ENCODE data around the gene ATP8B1. TPM values are rescaled to one million over a fixed set of nuclear protein-coding genes. Genes with fewer than 3 reads are reported as not detected.

Gene ATP8B1
- total RNA-seq, 1 donor: 46.7 TPM

DNA sequence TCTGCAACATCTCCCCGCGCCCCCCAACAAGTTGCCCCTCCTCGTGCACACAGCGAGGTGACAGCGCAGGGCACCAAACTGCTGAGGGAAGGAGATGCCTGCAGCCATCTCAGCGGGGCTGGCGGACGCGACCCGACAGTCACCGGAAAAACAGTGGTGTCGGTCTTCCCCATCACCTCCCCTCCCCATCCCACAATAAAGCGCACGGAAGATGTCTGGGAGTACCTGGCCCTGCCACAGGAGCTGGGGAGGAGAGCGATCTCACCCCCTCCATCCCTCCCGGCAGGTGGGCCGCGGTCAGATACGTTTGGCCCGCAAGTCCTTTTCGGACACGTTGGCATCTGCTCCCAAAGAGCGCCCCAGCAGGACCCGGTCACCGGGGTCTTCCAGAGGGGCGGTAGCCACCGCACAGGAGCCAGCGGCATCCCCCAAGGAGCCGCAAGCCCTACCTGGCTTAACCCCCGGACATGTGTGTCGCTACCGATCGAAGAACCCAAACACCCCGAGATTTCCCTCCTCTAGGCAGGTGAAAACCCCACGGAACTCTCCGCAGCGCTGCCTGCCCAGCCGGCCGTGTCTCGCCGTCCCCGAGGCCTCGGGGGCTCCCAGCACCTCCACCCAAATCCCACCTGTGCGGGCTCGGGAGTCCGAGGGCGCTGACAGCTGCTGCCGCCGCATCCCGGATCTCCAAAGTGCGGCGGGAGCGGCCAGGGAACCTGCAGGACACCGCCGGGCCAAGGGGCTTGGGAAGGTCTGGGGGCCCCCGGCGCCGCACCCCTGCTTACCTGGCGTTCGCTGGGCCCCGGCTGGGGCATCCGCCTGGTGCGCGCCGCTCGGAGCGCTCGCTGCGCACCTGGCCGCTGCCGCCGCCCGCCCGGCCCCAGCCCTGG, 657 bp downstream of the ATP8B1 start:
- TF ChIP-seq, protein P1, sequence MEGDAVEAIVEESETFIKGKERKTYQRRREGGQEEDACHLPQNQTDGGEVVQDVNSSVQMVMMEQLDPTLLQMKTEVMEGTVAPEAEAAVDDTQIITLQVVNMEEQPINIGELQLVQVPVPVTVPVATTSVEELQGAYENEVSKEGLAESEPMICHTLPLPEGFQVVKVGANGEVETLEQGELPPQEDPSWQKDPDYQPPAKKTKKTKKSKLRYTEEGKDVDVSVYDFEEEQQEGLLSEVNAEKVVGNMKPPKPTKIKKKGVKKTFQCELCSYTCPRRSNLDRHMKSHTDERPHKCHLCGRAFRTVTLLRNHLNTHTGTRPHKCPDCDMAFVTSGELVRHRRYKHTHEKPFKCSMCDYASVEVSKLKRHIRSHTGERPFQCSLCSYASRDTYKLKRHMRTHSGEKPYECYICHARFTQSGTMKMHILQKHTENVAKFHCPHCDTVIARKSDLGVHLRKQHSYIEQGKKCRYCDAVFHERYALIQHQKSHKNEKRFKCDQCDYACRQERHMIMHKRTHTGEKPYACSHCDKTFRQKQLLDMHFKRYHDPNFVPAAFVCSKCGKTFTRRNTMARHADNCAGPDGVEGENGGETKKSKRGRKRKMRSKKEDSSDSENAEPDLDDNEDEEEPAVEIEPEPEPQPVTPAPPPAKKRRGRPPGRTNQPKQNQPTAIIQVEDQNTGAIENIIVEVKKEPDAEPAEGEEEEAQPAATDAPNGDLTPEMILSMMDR (IDR thresholded peaks at IDR 0.05; ENCODE audit: extremely low read depth, low read depth, low read length): no peak
- Histone ChIP-seq H3K4me1 (ENCODE audit: insufficient read depth, low read length) (peaks cover 38% of the 10 kb centered on the region), H4K20me1 (ENCODE audit: insufficient read depth, low read length) (peaks cover 35% of the 10 kb centered on the region), H2AFZ (ENCODE audit: low read length) (peak overlapping the region; percentile 61), H3K36me3 (ENCODE audit: insufficient read depth, low read length) (peaks cover 13% of the 10 kb centered on the region), H3K79me2 (ENCODE audit: insufficient read depth, low read length) (peaks cover 73% of the 10 kb centered on the region), H3K27me3 (ENCODE audit: insufficient read depth, low read length) (no peaks in the 10 kb centered on the region), H3K4me2 (ENCODE audit: insufficient read depth, low read length) (peak overlapping the region; percentile 70), H3K9me3 (ENCODE audit: low read depth, low read length) (no peaks in the 10 kb centered on the region), H3K27ac (ENCODE audit: low read depth, low read length) (peak overlapping the region; percentile 79), H3K4me3 (ENCODE audit: insufficient read depth, low read length) (peak overlapping the region; percentile 99)
- DNase-seq (ENCODE audit: insufficient read length, low spot score, missing footprints): peak; percentile 62

DNA sequence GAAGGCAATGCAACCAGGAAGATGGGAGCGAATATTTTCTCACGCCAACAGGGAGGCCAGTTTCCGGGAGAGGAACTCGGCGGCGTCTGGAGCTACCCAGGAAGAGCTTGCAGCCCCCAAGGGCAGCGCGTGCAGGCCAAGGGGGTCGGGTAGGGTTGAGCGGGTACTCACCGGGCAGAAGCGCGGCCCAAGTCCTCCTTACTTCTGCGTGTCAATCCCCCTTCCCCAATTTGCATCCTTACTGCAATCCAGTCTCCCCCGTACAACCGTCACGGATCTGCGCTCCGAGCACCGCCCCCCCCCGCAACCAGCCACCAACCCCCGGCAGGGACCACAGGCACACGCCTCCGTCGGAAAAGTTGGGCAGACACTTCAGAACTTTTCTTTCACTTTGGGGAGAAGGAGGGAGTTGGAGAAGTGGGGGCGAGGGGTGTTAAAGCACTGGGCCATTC, 1.3 kb downstream of the ATP8B1 start:
- Histone ChIP-seq H3K79me2 (ENCODE audit: insufficient read depth, low read length) (peaks cover 80% of the 10 kb centered on the region), H3K9me3 (ENCODE audit: low read depth, low read length) (no peaks in the 10 kb centered on the region), H3K4me1 (ENCODE audit: insufficient read depth, low read length) (peaks cover 38% of the 10 kb centered on the region), H2AFZ (ENCODE audit: low read length) (peak overlapping the region; percentile 61), H3K27me3 (ENCODE audit: insufficient read depth, low read length) (no peaks in the 10 kb centered on the region), H4K20me1 (ENCODE audit: insufficient read depth, low read length) (peaks cover 35% of the 10 kb centered on the region), H3K4me2 (ENCODE audit: insufficient read depth, low read length) (peak overlapping the region; percentile 70), H3K36me3 (ENCODE audit: insufficient read depth, low read length) (peaks cover 13% of the 10 kb centered on the region), H3K27ac (ENCODE audit: low read depth, low read length) (peak overlapping the region; percentile 79), H3K4me3 (ENCODE audit: insufficient read depth, low read length) (peak overlapping the region; percentile 99)
- TF ChIP-seq, protein P1 (IDR thresholded peaks at IDR 0.05; ENCODE audit: extremely low read depth, low read depth, low read length): no peak
- peak; percentile 87 for DNase-seq (ENCODE audit: insufficient read length, low spot score, missing footprints)

DNA sequence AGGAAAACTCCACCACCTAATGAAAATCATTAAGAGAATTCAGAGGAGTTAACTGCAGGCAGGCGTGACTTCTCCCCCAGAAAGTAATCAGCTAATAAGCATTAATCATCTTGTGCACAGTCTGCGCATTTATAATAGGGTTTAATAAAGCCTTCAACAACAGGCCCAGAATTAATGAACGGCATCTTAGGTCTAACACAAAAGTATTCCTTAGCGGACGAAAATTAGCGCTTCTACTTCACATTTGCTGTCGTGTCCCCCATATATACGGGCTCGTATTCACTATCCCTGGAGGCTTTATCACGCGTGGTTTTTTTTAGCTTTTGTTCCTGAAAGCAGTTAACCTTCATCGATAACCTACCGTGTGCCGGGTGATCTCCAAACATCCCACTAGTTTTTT, 1.8 kb downstream of the ATP8B1 start:
- DNase-seq (ENCODE audit: insufficient read length, low spot score, missing footprints): no peak
- H3K27me3 ChIP-seq (ENCODE audit: insufficient read depth, low read length): no peaks in the 10 kb centered on the region
- no peaks in the 10 kb centered on the region for H3K9me3 ChIP-seq (ENCODE audit: low read depth, low read length)
- no peak overlapping the region for H2AFZ ChIP-seq (ENCODE audit: low read length)
- H4K20me1 ChIP-seq (ENCODE audit: insufficient read depth, low read length): peaks cover 39% of the 10 kb centered on the region
- TF ChIP-seq, protein P1 (IDR thresholded peaks at IDR 0.05; ENCODE audit: extremely low read depth, low read depth, low read length): no peak
- H3K36me3 ChIP-seq (ENCODE audit: insufficient read depth, low read length): peaks cover 13% of the 10 kb centered on the region
- peaks cover 85% of the 10 kb centered on the region for H3K79me2 ChIP-seq (ENCODE audit: insufficient read depth, low read length)
- H3K4me1 ChIP-seq (ENCODE audit: insufficient read depth, low read length): peaks cover 33% of the 10 kb centered on the region
- H3K4me2 ChIP-seq (ENCODE audit: insufficient read depth, low read length): peak overlapping the region; percentile 70
- H3K27ac ChIP-seq (ENCODE audit: low read depth, low read length): peak overlapping the region; percentile 79
- H3K4me3 ChIP-seq (ENCODE audit: insufficient read depth, low read length): peak overlapping the region; percentile 99

DNA sequence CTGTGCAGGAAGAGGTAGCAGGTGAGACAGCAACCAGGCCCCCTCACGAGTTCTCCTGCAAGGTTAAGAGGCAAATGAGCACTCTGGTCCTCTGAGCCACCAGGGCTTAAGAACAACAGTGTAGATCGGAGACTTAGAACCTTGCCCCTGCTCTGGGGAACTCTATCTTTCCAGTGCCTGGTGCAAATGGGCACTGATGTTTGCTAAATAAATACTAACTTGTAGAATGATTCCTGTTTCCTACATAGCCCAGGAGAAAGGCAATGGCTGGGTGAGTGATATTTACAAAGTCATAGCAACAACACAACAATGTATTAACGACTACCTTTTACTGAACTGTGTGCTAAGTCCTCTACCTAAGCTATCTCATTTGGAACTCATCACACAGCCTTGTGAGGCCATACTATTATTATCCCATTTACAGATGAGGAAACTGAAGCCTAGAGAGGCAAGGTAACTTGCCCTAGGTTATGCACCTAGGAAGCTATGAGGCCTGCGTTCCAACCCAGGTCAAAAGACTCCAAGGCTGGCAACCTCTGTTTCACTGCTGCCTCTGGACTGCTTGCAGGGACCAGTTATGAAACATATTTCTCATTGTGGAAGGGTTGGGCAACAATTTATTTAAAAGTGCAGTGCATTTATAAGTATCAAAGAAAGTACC, 4.3 kb downstream of the ATP8B1 start:
- peaks cover 39% of the 10 kb centered on the region for H3K4me1 ChIP-seq (ENCODE audit: insufficient read depth, low read length)
- TF ChIP-seq, protein P1 (IDR thresholded peaks at IDR 0.05; ENCODE audit: extremely low read depth, low read depth, low read length): no peak
- H3K4me2 ChIP-seq (ENCODE audit: insufficient read depth, low read length): peak overlapping the region; percentile 70
- no peaks in the 10 kb centered on the region for H3K27me3 ChIP-seq (ENCODE audit: insufficient read depth, low read length)
- peak overlapping the region; percentile 15 for H3K27ac ChIP-seq (ENCODE audit: low read depth, low read length)
- no peak overlapping the region for H3K4me3 ChIP-seq (ENCODE audit: insufficient read depth, low read length)
- H3K79me2 ChIP-seq (ENCODE audit: insufficient read depth, low read length): peaks cover 100% of the 10 kb centered on the region
- peaks cover 17% of the 10 kb centered on the region for H3K36me3 ChIP-seq (ENCODE audit: insufficient read depth, low read length)
- no peak for DNase-seq (ENCODE audit: insufficient read length, low spot score, missing footprints)
- no peaks in the 10 kb centered on the region for H3K9me3 ChIP-seq (ENCODE audit: low read depth, low read length)
- H2AFZ ChIP-seq (ENCODE audit: low read length): no peak overlapping the region
- peaks cover 57% of the 10 kb centered on the region for H4K20me1 ChIP-seq (ENCODE audit: insufficient read depth, low read length)
